Measurements from ENCODE around the gene PIGW. TPM values are rescaled to one million over a fixed set of nuclear protein-coding genes. Genes with fewer than 3 reads are reported as not detected.

PIGW gene
- total and polyA plus RNA-seq, 4 donors = 6.2 to 15.4 (median 10.6) TPM

GRCh38 chr17:36578671-36579070, 43.9 kb downstream of the PIGW start:
- Histone ChIP-seq H3K4me1 (ENCODE audit: control insufficient read depth in 5 of 5, insufficient read depth in 5 of 5, low read length in 5 of 5) (peaks cover 0 to 4% (median 0%) of the 10 kb centered on the region in 5 donors), H3K9ac (ENCODE audit: insufficient read depth in 1 of 2, low read length in 2 of 2) (no peak overlapping the region), H3K27me3 (ENCODE audit: control insufficient read depth in 3 of 3, insufficient read depth in 3 of 3, low read length in 2 of 3) (no peaks in the 10 kb centered on the region), H3K9me3 (ENCODE audit: control insufficient read depth in 4 of 4, insufficient read depth in 3 of 4, low read length in 3 of 4) (no peaks in the 10 kb centered on the region), H3K27ac (ENCODE audit: low read depth in 1 of 2, low read length in 1 of 2) (no peak overlapping the region), H3K36me3 (ENCODE audit: control insufficient read depth in 4 of 4, insufficient read depth in 4 of 4, low read length in 4 of 4) (peaks cover 21 to 38% (median 27%) of the 10 kb centered on the region in 4 donors), H3K4me3 (no peak overlapping the region)
- 96 to 97% methylated on average over 2 of the region's 2 CpGs for WGBS, 2 donors
- TF ChIP-seq CTCF (IDR thresholded peaks at IDR 0.05; ENCODE audit: control extremely low read depth, extremely low read depth) = no peak
- DNase-seq (no peak), ATAC-seq (ENCODE audit: insufficient read depth, low FRiP score) (no peak)

GRCh38 chr17:36583787-36584186, 49.0 kb downstream of the PIGW start:
- no peak overlapping the region for H3K27ac ChIP-seq (ENCODE audit: low read depth in 1 of 2, low read length in 1 of 2)
- TF ChIP-seq CTCF (IDR thresholded peaks at IDR 0.05; ENCODE audit: control extremely low read depth, extremely low read depth) = no peak
- no peaks in the 10 kb centered on the region for H3K9me3 ChIP-seq (ENCODE audit: control insufficient read depth in 4 of 4, insufficient read depth in 3 of 4, low read length in 3 of 4)
- peaks cover 34 to 54% (median 47%) of the 10 kb centered on the region in 4 donors for H3K36me3 ChIP-seq (ENCODE audit: control insufficient read depth in 4 of 4, insufficient read depth in 4 of 4, low read length in 4 of 4)
- DNase-seq = no peak
- ATAC-seq (ENCODE audit: insufficient read depth, low FRiP score) = no peak
- no peaks in the 10 kb centered on the region for H3K4me1 ChIP-seq (ENCODE audit: control insufficient read depth in 5 of 5, insufficient read depth in 5 of 5, low read length in 5 of 5)
- 87 to 91% methylated on average over 1 of the region's 1 CpG for WGBS, 2 donors
- H3K27me3 ChIP-seq (ENCODE audit: control insufficient read depth in 3 of 3, insufficient read depth in 3 of 3, low read length in 2 of 3) = no peaks in the 10 kb centered on the region
- H3K9ac ChIP-seq (ENCODE audit: insufficient read depth in 1 of 2, low read length in 2 of 2) = no peak overlapping the region
- no peak overlapping the region for H3K4me3 ChIP-seq

- H3K27ac ChIP-seq (ENCODE audit: low read depth in 1 of 2, low read length in 1 of 2) = no peak overlapping the region
- no peaks in the 10 kb centered on the region for H3K9me3 ChIP-seq (ENCODE audit: control insufficient read depth in 4 of 4, insufficient read depth in 3 of 4, low read length in 3 of 4)
- no peak for DNase-seq
- 98% methylated on average over 2 of the region's 2 CpGs for WGBS, 2 donors
- no peak overlapping the region for H3K4me3 ChIP-seq
- peaks cover 0 to under 1% (median 0%) of the 10 kb centered on the region in 5 donors for H3K4me1 ChIP-seq (ENCODE audit: control insufficient read depth in 5 of 5, insufficient read depth in 5 of 5, low read length in 5 of 5)
- H3K9ac ChIP-seq (ENCODE audit: insufficient read depth in 1 of 2, low read length in 2 of 2) = no peak overlapping the region
- peaks cover 24 to 45% (median 39%) of the 10 kb centered on the region in 4 donors for H3K36me3 ChIP-seq (ENCODE audit: control insufficient read depth in 4 of 4, insufficient read depth in 4 of 4, low read length in 4 of 4)
- TF ChIP-seq CTCF (IDR thresholded peaks at IDR 0.05; ENCODE audit: control extremely low read depth, extremely low read depth) = no peak
- no peak for ATAC-seq (ENCODE audit: insufficient read depth, low FRiP score)
- no peaks in the 10 kb centered on the region for H3K27me3 ChIP-seq (ENCODE audit: control insufficient read depth in 3 of 3, insufficient read depth in 3 of 3, low read length in 2 of 3)
Measured at GRCh38 chr17:36586138-36586537, 51.4 kb downstream of the PIGW start.

Small RNA genes within 50 kb of the gene (small RNA-seq; reads per million reads assigned to genes)
- not detected for gene RNA5SP439 (ENCODE audit: low replicate concordance)

Other genes starting within 250 kb of the PIGW start
- gene TBC1D3G, start 211.1 kb upstream of the PIGW start, total RNA-seq = not detected
- not detected for gene TBC1D3G, start 211.1 kb upstream of the PIGW start, polyA plus RNA-seq
- not detected for gene TBC1D3H, start 146.6 kb upstream of the PIGW start, total RNA-seq
- gene TBC1D3H, start 146.6 kb upstream of the PIGW start, polyA plus RNA-seq = 1 to 10 TPM in 1 of 2 donors, not detected in 1; 1.2 TPM
- 10 to 100 TPM; 23.0 to 35.2 TPM for gene ZNHIT3, start 48.3 kb upstream of the PIGW start, total RNA-seq
- gene ZNHIT3, start 48.3 kb upstream of the PIGW start, polyA plus RNA-seq = 10 to 100 TPM; 32.7 to 34.5 TPM
- gene MYO19, start 119 bp upstream of the PIGW start, total RNA-seq = 10 to 100 TPM; 40.2 to 66.6 TPM
- 10 to 100 TPM; 26.5 to 29.8 TPM for gene MYO19, start 119 bp upstream of the PIGW start, polyA plus RNA-seq
- gene GGNBP2, start 9.9 kb downstream of the PIGW start, total RNA-seq = 10 to 100 TPM; 71.9 to 86.7 TPM
- gene GGNBP2, start 9.9 kb downstream of the PIGW start, polyA plus RNA-seq = 10 to 100 TPM; 40.0 to 45.1 TPM
- gene DHRS11, start 56.9 kb downstream of the PIGW start, total RNA-seq = 1 to 10 TPM; 3.7 to 6.6 TPM
- 1 to 10 TPM; 4.8 to 9.1 TPM for gene DHRS11, start 56.9 kb downstream of the PIGW start, polyA plus RNA-seq
- gene MRM1, start 66.6 kb downstream of the PIGW start, total RNA-seq = 1 to 10 TPM; 3.5 to 9.9 TPM
- 1 to 10 TPM; 7.3 to 8.2 TPM for gene MRM1, start 66.6 kb downstream of the PIGW start, polyA plus RNA-seq